ENCODE results near the gene PTPN21. TPM values are rescaled to one million over a fixed set of nuclear protein-coding genes. Genes with fewer than 3 reads are reported as not detected.

Gene PTPN21
- total and polyA plus RNA-seq, 2 experiments from 2014 or later: 8.1 to 16.3 TPM

- Histone ChIP-seq H4K20me1 (ENCODE audit: insufficient read depth, poor library complexity, severe bottlenecking) (no peaks in the 10 kb centered on the region), H3K9me2 (replicated peaks; ENCODE audit: insufficient read depth) (no peaks in the 10 kb centered on the region), H3K79me2 (no peaks in the 10 kb centered on the region), H2AFZ (no peak overlapping the region), H3K9me3 (ENCODE audit: low read depth) (no peaks in the 10 kb centered on the region), H3K27me3 (no peaks in the 10 kb centered on the region), H3K4me1 (ENCODE audit: insufficient read depth) (no peaks in the 10 kb centered on the region), H3K4me3 (no peak overlapping the region), H3K4me2 (no peak overlapping the region), H3K36me3 (replicated peaks; ENCODE audit: insufficient read depth, low read depth) (no peaks in the 10 kb centered on the region), H3K27ac (no peak overlapping the region)
- TF ChIP-seq EZH2phosphoT487 (IDR thresholded peaks at IDR 0.05; ENCODE audit: low read depth, severe bottlenecking, unreplicated experiment) (no peak), CTCF (IDR thresholded peaks at IDR 0.05; ENCODE audit: poor library complexity) (no peak), EZH2 (IDR thresholded peaks at IDR 0.05; ENCODE audit: borderline replicate concordance) (no peak)
- 73% methylated on average over 2 of the region's 2 CpGs for WGBS (ENCODE audit: low lambda C conversion rate, missing lambda C conversion rate)
- DNase-seq (ENCODE audit: low spot score): no peak
Measured at GRCh38 chr14:88503754-88504406, 50.9 kb downstream of the PTPN21 start.

GRCh38 chr14:88502740-88503139 lies 52.1 kb downstream of the PTPN21 start:
- no peaks in the 10 kb centered on the region for H3K4me1 ChIP-seq (ENCODE audit: insufficient read depth)
- no peaks in the 10 kb centered on the region for H3K27me3 ChIP-seq
- no peak for TF ChIP-seq EZH2phosphoT487 (IDR thresholded peaks at IDR 0.05; ENCODE audit: low read depth, severe bottlenecking, unreplicated experiment)
- no peak for TF ChIP-seq CTCF (IDR thresholded peaks at IDR 0.05; ENCODE audit: poor library complexity)
- TF ChIP-seq EZH2 (IDR thresholded peaks at IDR 0.05; ENCODE audit: borderline replicate concordance): no peak
- H4K20me1 ChIP-seq (ENCODE audit: insufficient read depth, poor library complexity, severe bottlenecking): no peaks in the 10 kb centered on the region
- no peak overlapping the region for H3K27ac ChIP-seq
- DNase-seq (ENCODE audit: low spot score): no peak
- H3K4me2 ChIP-seq: no peak overlapping the region
- no peaks in the 10 kb centered on the region for H3K36me3 ChIP-seq (replicated peaks; ENCODE audit: insufficient read depth, low read depth)
- 83% methylated on average over 4 of the region's 4 CpGs for WGBS (ENCODE audit: low lambda C conversion rate, missing lambda C conversion rate)
- no peak overlapping the region for H2AFZ ChIP-seq
- H3K79me2 ChIP-seq: no peaks in the 10 kb centered on the region
- no peak overlapping the region for H3K4me3 ChIP-seq
- H3K9me2 ChIP-seq (replicated peaks; ENCODE audit: insufficient read depth): no peaks in the 10 kb centered on the region
- H3K9me3 ChIP-seq (ENCODE audit: low read depth): no peaks in the 10 kb centered on the region

- no peaks in the 10 kb centered on the region for H3K9me2 ChIP-seq (replicated peaks; ENCODE audit: insufficient read depth)
- H3K27me3 ChIP-seq: no peaks in the 10 kb centered on the region
- no peak for TF ChIP-seq EZH2phosphoT487 (IDR thresholded peaks at IDR 0.05; ENCODE audit: low read depth, severe bottlenecking, unreplicated experiment)
- TF ChIP-seq CTCF (IDR thresholded peaks at IDR 0.05; ENCODE audit: poor library complexity): no peak
- TF ChIP-seq EZH2 (IDR thresholded peaks at IDR 0.05; ENCODE audit: borderline replicate concordance): no peak
- H3K4me2 ChIP-seq: no peak overlapping the region
- no peaks in the 10 kb centered on the region for H4K20me1 ChIP-seq (ENCODE audit: insufficient read depth, poor library complexity, severe bottlenecking)
- no peaks in the 10 kb centered on the region for H3K36me3 ChIP-seq (replicated peaks; ENCODE audit: insufficient read depth, low read depth)
- WGBS (ENCODE audit: low lambda C conversion rate, missing lambda C conversion rate): 100% methylated on average over 2 of the region's 2 CpGs
- no peak overlapping the region for H2AFZ ChIP-seq
- H3K4me1 ChIP-seq (ENCODE audit: insufficient read depth): no peaks in the 10 kb centered on the region
- no peaks in the 10 kb centered on the region for H3K9me3 ChIP-seq (ENCODE audit: low read depth)
- H3K27ac ChIP-seq: no peak overlapping the region
- no peak overlapping the region for H3K4me3 ChIP-seq
- DNase-seq (ENCODE audit: low spot score): no peak
- H3K79me2 ChIP-seq: no peaks in the 10 kb centered on the region
Measured at GRCh38 chr14:88500611-88501010, 54.2 kb downstream of the PTPN21 start.
